ACHN (cell line): ENCODE measurements around the gene PSEN1.
A peak's percentile ranks its signal among the peaks of the same experiment; 100 is the strongest.

ENCODE experiments used
- DNase-seq: peaks from one replicate; pipeline ENCODE4 v3.0.0-alpha.2; 2015
- in situ Hi-C: cut with HindIII; loops from 2 replicates; pipeline ENCODE4 v1.10.0; 2017; ENCODE audit warnings: low sequenced_read_pairs, low pct_ligation_motif_present, low pct_unique_long_range_greater_than_20kb

Gene PSEN1

GRCh38 chr14:73245480-73246325 is 109.4 kb downstream of the PSEN1 start:
- DNase-seq = no peak
- in situ Hi-C loops = no loop called here

GRCh38 chr14:73246387-73247150 is 110.3 kb downstream of the PSEN1 start:
- in situ Hi-C loops = no loop called here
- no peak for DNase-seq

- peak; percentile 77 for DNase-seq
- in situ Hi-C loops = no loop called here
Measured at GRCh38 chr14:73248108-73248868, 112.0 kb downstream of the PSEN1 start.

GRCh38 chr14:73249108-73249507 is 112.8 kb downstream of the PSEN1 start:
- no peak for DNase-seq
- in situ Hi-C loops = no loop called here

GRCh38 chr14:73249564-73250316 is 113.4 kb downstream of the PSEN1 start:
- no peak for DNase-seq
- in situ Hi-C loops = no loop called here

GRCh38 chr14:73250317-73250713 is 114.0 kb downstream of the PSEN1 start:
- DNase-seq = no peak

GRCh38 chr14:73250781-73251500 is 114.6 kb downstream of the PSEN1 start:
- in situ Hi-C loops = no loop called here
- no peak for DNase-seq

More at GRCh38 chr14:73250317-73250713, 114.0 kb downstream of the PSEN1 start:
- in situ Hi-C loops = no loop called here

GRCh38 chr14:73251516-73252215 is 115.4 kb downstream of the PSEN1 start:
- DNase-seq = no peak
- in situ Hi-C loops = no loop called here

GRCh38 chr14:73252491-73253322 is 116.4 kb downstream of the PSEN1 start:
- DNase-seq = no peak
- in situ Hi-C loops = no loop called here

- no peak for DNase-seq
- in situ Hi-C loops = no loop called here
Measured at GRCh38 chr14:73253323-73253610, 117.0 kb downstream of the PSEN1 start.

GRCh38 chr14:73253721-73254120 is 117.4 kb downstream of the PSEN1 start:
- in situ Hi-C loops = no loop called here
- DNase-seq = no peak

GRCh38 chr14:73254247-73255004 is 118.1 kb downstream of the PSEN1 start:
- in situ Hi-C loops = no loop called here
- no peak for DNase-seq

GRCh38 chr14:73255005-73255400 is 118.7 kb downstream of the PSEN1 start:
- no peak for DNase-seq
- in situ Hi-C loops = no loop called here

GRCh38 chr14:73255693-73256225 is 119.5 kb downstream of the PSEN1 start:
- in situ Hi-C loops = no loop called here
- no peak for DNase-seq

GRCh38 chr14:73258076-73258475 is 121.8 kb downstream of the PSEN1 start:
- in situ Hi-C loops = no loop called here
- DNase-seq = no peak
